ENCODE data around the gene VPS54.
A peak's percentile ranks its signal among the peaks of the same experiment; 100 is the strongest.

VPS54 gene

GRCh38 chr2:63858291-63858690 lies 160.9 kb downstream of the VPS54 start:
- Histone ChIP-seq H3K36me3 (peaks cover 59% of the 10 kb centered on the region), H3K27ac (no peak overlapping the region), H3K27me3 (no peaks in the 10 kb centered on the region), H3K4me1 (ENCODE audit: control insufficient read depth in 1 of 2, insufficient read depth in 1 of 2, low read depth in 1 of 2, low read length in 1 of 2) (peaks cover 23 to 28% of the 10 kb centered on the region in 2 experiments), H3K9me3 (no peaks in the 10 kb centered on the region), H3K4me3 (ENCODE audit: low read depth in 1 of 2, low read length in 1 of 2) (no peak overlapping the region)
- no peak for TF ChIP-seq CTCF (IDR thresholded peaks at IDR 0.05)

GRCh38 chr2:63856303-63856603 lies 163.0 kb downstream of the VPS54 start:
- H3K4me1 ChIP-seq (ENCODE audit: control insufficient read depth in 1 of 2, insufficient read depth in 1 of 2, low read depth in 1 of 2, low read length in 1 of 2) = peaks cover 44 to 48% of the 10 kb centered on the region in 2 experiments
- peak overlapping the region; percentile 61 for H3K27ac ChIP-seq
- no peak overlapping the region for H3K4me3 ChIP-seq (ENCODE audit: low read depth in 1 of 2, low read length in 1 of 2)
- no peaks in the 10 kb centered on the region for H3K27me3 ChIP-seq
- no peak for TF ChIP-seq CTCF (IDR thresholded peaks at IDR 0.05)
- H3K36me3 ChIP-seq = peaks cover 41% of the 10 kb centered on the region
- no peaks in the 10 kb centered on the region for H3K9me3 ChIP-seq

GRCh38 chr2:63855418-63856302 lies 163.6 kb downstream of the VPS54 start:
- TF ChIP-seq CTCF (IDR thresholded peaks at IDR 0.05) = no peak
- Histone ChIP-seq H3K9me3 (no peaks in the 10 kb centered on the region), H3K4me3 (ENCODE audit: low read depth in 1 of 2, low read length in 1 of 2) (no peak overlapping the region), H3K36me3 (peaks cover 41% of the 10 kb centered on the region), H3K4me1 (ENCODE audit: control insufficient read depth in 1 of 2, insufficient read depth in 1 of 2, low read depth in 1 of 2, low read length in 1 of 2) (peaks cover 45 to 54% of the 10 kb centered on the region in 2 experiments), H3K27ac (peak overlapping the region; percentile 70), H3K27me3 (no peaks in the 10 kb centered on the region)

- H3K27ac ChIP-seq = peak overlapping the region; percentile 70
Observed at GRCh38 chr2:63853527-63854310, 165.5 kb downstream of the VPS54 start.

More at GRCh38 chr2:63853527-63854310, 165.5 kb downstream of the VPS54 start:
- Histone ChIP-seq H3K4me3 (ENCODE audit: low read depth in 1 of 2, low read length in 1 of 2) (no peak overlapping the region), H3K27me3 (no peaks in the 10 kb centered on the region), H3K9me3 (no peaks in the 10 kb centered on the region), H3K36me3 (peaks cover 24% of the 10 kb centered on the region), H3K4me1 (ENCODE audit: control insufficient read depth in 1 of 2, insufficient read depth in 1 of 2, low read depth in 1 of 2, low read length in 1 of 2) (peaks cover 52 to 70% of the 10 kb centered on the region in 2 experiments)
- TF ChIP-seq CTCF (IDR thresholded peaks at IDR 0.05) = no peak

Measured in neutrophil (primary cell).